Measurements from ENCODE around the gene CENPS. TPM values are rescaled to one million over a fixed set of nuclear protein-coding genes. Genes with fewer than 3 reads are reported as not detected.
A peak's percentile ranks its signal among the peaks of the same experiment; 100 is the strongest.

CENPS gene
- total and polyA plus RNA-seq, 2 of the 13 experiments (the other 11 are each of a cell fraction or from before 2014, with no cell fraction given) = 3.3 to 22.0 TPM

- TF ChIP-seq ZNF546 (CRISPR knock-in tag; conservative IDR thresholded peaks at IDR 0.05) (no peak), FOXK1 (CRISPR knock-in tag; IDR thresholded peaks at IDR 0.05; ENCODE audit: borderline replicate concordance, low read depth) (peak; percentile 65; the same call in 1 of the 2 replicates), TCF7 (IDR thresholded peaks at IDR 0.05; ENCODE audit: low read depth) (no peak), KDM4B (CRISPR knock-in tag; IDR thresholded peaks at IDR 0.05) (no peak), PCBP1 (IDR thresholded peaks at IDR 0.05; ENCODE audit: borderline replicate concordance, low read depth, low read length) (peak; percentile 86; the same call in 1 of the 2 replicates), JUND (CRISPR knock-in tag; IDR thresholded peaks at IDR 0.05) (no peak), ZNF761 (CRISPR knock-in tag; conservative IDR thresholded peaks at IDR 0.05) (no peak), TP53 (CRISPR knock-in tag; conservative IDR thresholded peaks at IDR 0.05) (no peak), ARNT (IDR thresholded peaks at IDR 0.05) (no peak), ZBTB42 (CRISPR knock-in tag; IDR thresholded peaks at IDR 0.05) (0 out of 2 replicates have a peak, but pooled peaks have one; percentile 48), SPEN (CRISPR knock-in tag; IDR thresholded peaks at IDR 0.05; ENCODE audit: low read depth) (peak; percentile 63; the same call in 1 of the 2 replicates), KLF12 (CRISPR knock-in tag; IDR thresholded peaks at IDR 0.05; ENCODE audit: borderline replicate concordance) (peak; percentile 81; the same call in 1 of the 2 replicates), BHLHE40 (IDR thresholded peaks at IDR 0.05; ENCODE audit: low read length) (peak; percentile 41; the same call in 1 of the 2 replicates), SAP130 (CRISPR knock-in tag; IDR thresholded peaks at IDR 0.05; ENCODE audit: low read depth) (peak; percentile 82), ZSCAN22 (CRISPR knock-in tag; IDR thresholded peaks at IDR 0.05) (no peak), SMARCE1 (IDR thresholded peaks at IDR 0.05; ENCODE audit: borderline replicate concordance) (no peak), RBM39 (IDR thresholded peaks at IDR 0.05; ENCODE audit: low read depth, low read length, poor library complexity, severe bottlenecking) (peak; percentile 91), SETDB1 (CRISPR knock-in tag; IDR thresholded peaks at IDR 0.05; ENCODE audit: borderline replicate concordance) (no peak)
- TF ChIP-seq, protein P1, sequence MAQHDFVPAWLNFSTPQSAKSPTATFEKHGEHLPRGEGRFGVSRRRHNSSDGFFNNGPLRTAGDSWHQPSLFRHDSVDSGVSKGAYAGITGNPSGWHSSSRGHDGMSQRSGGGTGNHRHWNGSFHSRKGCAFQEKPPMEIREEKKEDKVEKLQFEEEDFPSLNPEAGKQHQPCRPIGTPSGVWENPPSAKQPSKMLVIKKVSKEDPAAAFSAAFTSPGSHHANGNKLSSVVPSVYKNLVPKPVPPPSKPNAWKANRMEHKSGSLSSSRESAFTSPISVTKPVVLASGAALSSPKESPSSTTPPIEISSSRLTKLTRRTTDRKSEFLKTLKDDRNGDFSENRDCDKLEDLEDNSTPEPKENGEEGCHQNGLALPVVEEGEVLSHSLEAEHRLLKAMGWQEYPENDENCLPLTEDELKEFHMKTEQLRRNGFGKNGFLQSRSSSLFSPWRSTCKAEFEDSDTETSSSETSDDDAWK (CRISPR knock-in tag; IDR thresholded peaks at IDR 0.05) = no peak
- TF ChIP-seq, protein P2, sequence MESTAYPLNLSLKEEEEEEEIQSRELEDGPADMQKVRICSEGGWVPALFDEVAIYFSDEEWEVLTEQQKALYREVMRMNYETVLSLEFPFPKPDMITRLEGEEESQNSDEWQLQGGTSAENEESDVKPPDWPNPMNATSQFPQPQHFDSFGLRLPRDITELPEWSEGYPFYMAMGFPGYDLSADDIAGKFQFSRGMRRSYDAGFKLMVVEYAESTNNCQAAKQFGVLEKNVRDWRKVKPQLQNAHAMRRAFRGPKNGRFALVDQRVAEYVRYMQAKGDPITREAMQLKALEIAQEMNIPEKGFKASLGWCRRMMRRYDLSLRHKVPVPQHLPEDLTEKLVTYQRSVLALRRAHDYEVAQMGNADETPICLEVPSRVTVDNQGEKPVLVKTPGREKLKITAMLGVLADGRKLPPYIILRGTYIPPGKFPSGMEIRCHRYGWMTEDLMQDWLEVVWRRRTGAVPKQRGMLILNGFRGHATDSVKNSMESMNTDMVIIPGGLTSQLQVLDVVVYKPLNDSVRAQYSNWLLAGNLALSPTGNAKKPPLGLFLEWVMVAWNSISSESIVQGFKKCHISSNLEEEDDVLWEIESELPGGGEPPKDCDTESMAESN (CRISPR knock-in tag; conservative IDR thresholded peaks at IDR 0.05) = no peak
- TF ChIP-seq, protein P3, sequence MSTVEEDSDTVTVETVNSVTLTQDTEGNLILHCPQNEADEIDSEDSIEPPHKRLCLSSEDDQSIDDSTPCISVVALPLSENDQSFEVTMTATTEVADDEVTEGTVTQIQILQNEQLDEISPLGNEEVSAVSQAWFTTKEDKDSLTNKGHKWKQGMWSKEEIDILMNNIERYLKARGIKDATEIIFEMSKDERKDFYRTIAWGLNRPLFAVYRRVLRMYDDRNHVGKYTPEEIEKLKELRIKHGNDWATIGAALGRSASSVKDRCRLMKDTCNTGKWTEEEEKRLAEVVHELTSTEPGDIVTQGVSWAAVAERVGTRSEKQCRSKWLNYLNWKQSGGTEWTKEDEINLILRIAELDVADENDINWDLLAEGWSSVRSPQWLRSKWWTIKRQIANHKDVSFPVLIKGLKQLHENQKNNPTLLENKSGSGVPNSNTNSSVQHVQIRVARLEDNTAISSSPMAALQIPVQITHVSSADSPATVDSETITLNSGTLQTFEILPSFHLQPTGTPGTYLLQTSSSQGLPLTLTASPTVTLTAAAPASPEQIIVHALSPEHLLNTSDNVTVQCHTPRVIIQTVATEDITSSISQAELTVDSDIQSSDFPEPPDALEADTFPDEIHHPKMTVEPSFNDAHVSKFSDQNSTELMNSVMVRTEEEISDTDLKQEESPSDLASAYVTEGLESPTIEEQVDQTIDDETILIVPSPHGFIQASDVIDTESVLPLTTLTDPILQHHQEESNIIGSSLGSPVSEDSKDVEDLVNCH (CRISPR knock-in tag; IDR thresholded peaks at IDR 0.05) = no peak
- TF ChIP-seq, protein P4, sequence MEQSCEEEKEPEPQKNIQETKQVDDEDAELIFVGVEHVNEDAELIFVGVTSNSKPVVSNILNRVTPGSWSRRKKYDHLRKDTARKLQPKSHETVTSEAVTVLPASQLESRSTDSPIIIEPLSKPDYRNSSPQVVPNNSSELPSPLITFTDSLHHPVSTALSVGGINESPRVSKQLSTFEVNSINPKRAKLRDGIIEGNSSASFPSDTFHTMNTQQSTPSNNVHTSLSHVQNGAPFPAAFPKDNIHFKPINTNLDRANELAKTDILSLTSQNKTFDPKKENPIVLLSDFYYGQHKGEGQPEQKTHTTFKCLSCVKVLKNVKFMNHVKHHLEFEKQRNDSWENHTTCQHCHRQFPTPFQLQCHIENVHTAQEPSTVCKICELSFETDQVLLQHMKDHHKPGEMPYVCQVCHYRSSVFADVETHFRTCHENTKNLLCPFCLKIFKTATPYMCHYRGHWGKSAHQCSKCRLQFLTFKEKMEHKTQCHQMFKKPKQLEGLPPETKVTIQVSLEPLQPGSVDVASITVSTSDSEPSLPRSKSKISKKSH (CRISPR knock-in tag; IDR thresholded peaks at IDR 0.05; ENCODE audit: borderline replicate concordance) = no peak
Observed at GRCh38 chr1:10474613-10475507, 44.6 kb downstream of the CENPS start, which contains the start of gene PEX14 (continued).
